Measurements from ENCODE around the gene ZNF536. TPM values are rescaled to one million over a fixed set of nuclear protein-coding genes. Genes with fewer than 3 reads are reported as not detected.

The ZNF536 gene
- total RNA-seq, 1 donor from 2014 or later: 24.9 TPM

DNA sequence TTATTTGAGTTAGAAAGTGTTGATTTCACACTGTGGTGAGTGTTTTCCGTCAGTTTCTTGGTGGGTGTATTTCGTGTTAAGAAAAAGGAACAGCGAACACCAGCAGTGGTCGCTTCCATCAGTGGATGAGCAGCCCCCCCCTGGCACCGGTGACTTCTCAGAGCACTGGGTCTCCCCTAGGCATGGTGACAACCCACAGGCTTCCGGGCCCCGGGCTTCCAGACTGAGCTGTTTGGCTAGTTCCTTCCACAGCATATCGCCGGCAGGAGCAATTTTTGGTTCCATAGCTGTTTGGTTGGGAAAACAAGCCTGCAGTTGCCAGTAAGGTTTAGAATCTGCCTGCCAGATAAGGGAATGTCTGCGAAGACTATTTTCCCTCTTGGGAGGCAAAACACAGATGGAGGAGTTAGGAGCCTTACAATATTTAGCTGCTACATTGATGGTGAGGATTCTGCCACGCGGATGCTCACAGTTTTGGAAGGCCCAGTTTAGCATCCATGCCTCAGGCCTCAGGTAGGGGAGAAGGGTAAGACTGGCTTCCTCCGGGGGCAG is 18.7 kb upstream of the ZNF536 start:
- Mint-ChIP-seq H3K4me3 (ENCODE audit: unreplicated experiment) (peak overlapping the region; percentile 34), H3K27ac (ENCODE audit: unreplicated experiment) (peak overlapping the region; percentile 98)

GRCh38 chr19:30355586-30355985 is 16.6 kb upstream of the ZNF536 start:
- Mint-ChIP-seq H3K36me3 (ENCODE audit: unreplicated experiment) (no peaks in the 10 kb centered on the region), H3K27me3 (ENCODE audit: unreplicated experiment) (peaks cover 12% of the 10 kb centered on the region), H3K9me3 (ENCODE audit: unreplicated experiment) (peaks cover 11% of the 10 kb centered on the region), H3K4me1 (ENCODE audit: low read depth, unreplicated experiment) (peaks cover 32% of the 10 kb centered on the region), H3K27ac (ENCODE audit: unreplicated experiment) (no peak overlapping the region), H3K4me3 (ENCODE audit: unreplicated experiment) (no peak overlapping the region)
- TF ChIP-seq, protein P1, sequence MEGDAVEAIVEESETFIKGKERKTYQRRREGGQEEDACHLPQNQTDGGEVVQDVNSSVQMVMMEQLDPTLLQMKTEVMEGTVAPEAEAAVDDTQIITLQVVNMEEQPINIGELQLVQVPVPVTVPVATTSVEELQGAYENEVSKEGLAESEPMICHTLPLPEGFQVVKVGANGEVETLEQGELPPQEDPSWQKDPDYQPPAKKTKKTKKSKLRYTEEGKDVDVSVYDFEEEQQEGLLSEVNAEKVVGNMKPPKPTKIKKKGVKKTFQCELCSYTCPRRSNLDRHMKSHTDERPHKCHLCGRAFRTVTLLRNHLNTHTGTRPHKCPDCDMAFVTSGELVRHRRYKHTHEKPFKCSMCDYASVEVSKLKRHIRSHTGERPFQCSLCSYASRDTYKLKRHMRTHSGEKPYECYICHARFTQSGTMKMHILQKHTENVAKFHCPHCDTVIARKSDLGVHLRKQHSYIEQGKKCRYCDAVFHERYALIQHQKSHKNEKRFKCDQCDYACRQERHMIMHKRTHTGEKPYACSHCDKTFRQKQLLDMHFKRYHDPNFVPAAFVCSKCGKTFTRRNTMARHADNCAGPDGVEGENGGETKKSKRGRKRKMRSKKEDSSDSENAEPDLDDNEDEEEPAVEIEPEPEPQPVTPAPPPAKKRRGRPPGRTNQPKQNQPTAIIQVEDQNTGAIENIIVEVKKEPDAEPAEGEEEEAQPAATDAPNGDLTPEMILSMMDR (IDR thresholded peaks at IDR 0.05; ENCODE audit: partially characterized antibody, unreplicated experiment): no peak
- DNase-seq: no peak

More for the DNA sequence above, 18.7 kb upstream of the ZNF536 start:
- Mint-ChIP-seq H3K4me1 (ENCODE audit: low read depth, unreplicated experiment) (peaks cover 43% of the 10 kb centered on the region), H3K36me3 (ENCODE audit: unreplicated experiment) (no peaks in the 10 kb centered on the region), H3K9me3 (ENCODE audit: unreplicated experiment) (peaks cover 11% of the 10 kb centered on the region), H3K27me3 (ENCODE audit: unreplicated experiment) (peaks cover 8% of the 10 kb centered on the region)
- TF ChIP-seq, protein P1 (IDR thresholded peaks at IDR 0.05; ENCODE audit: partially characterized antibody, unreplicated experiment): no peak
- no peak for DNase-seq

DNA sequence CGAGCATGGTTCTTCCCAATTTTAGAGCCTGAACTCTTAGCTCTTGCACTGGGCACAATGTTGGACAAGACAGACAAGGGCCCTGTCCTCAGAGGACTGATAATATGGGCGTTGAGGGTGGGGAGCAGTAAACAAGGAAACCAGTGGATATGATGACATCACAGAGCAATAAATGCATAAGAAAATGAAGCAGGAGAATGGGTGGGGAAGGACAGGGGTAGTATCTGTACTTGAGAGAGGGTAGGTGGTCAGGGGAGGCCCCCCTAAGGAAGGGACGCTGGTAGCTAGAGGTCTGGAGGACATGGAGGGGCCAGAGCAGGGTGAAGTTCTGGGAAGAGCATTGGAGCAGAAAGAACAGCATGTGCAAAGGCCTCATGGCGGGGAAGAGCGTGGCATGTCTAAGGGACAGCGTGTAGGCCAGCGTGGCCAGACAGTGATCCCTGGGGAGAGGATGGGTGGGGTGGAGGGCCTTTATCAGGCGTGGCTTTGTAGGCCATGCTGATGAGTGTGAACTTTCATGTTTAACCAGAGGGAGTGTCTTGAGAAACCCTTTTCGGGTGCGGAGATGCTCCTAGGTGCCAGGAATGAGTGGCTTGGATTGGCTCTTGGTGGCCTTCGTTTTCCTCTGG is 15.1 kb upstream of the ZNF536 start:
- Mint-ChIP-seq H3K36me3 (ENCODE audit: unreplicated experiment) (no peaks in the 10 kb centered on the region), H3K4me1 (ENCODE audit: low read depth, unreplicated experiment) (peaks cover 20% of the 10 kb centered on the region), H3K4me3 (ENCODE audit: unreplicated experiment) (no peak overlapping the region), H3K9me3 (ENCODE audit: unreplicated experiment) (peaks cover 8% of the 10 kb centered on the region), H3K27ac (ENCODE audit: unreplicated experiment) (no peak overlapping the region), H3K27me3 (ENCODE audit: unreplicated experiment) (peaks cover 12% of the 10 kb centered on the region)
- TF ChIP-seq, protein P1 (IDR thresholded peaks at IDR 0.05; ENCODE audit: partially characterized antibody, unreplicated experiment): no peak
- no peak for DNase-seq

GRCh38 chr19:30357580-30357954 is 14.6 kb upstream of the ZNF536 start:
- H3K4me1 Mint-ChIP-seq (ENCODE audit: low read depth, unreplicated experiment): peaks cover 15% of the 10 kb centered on the region
- TF ChIP-seq, protein P1 (IDR thresholded peaks at IDR 0.05; ENCODE audit: partially characterized antibody, unreplicated experiment): no peak
- no peak overlapping the region for H3K4me3 Mint-ChIP-seq (ENCODE audit: unreplicated experiment)
- no peak overlapping the region for H3K27ac Mint-ChIP-seq (ENCODE audit: unreplicated experiment)
- H3K27me3 Mint-ChIP-seq (ENCODE audit: unreplicated experiment): peaks cover 11% of the 10 kb centered on the region
- H3K9me3 Mint-ChIP-seq (ENCODE audit: unreplicated experiment): peaks cover 6% of the 10 kb centered on the region
- no peaks in the 10 kb centered on the region for H3K36me3 Mint-ChIP-seq (ENCODE audit: unreplicated experiment)
- DNase-seq: no peak

DNA sequence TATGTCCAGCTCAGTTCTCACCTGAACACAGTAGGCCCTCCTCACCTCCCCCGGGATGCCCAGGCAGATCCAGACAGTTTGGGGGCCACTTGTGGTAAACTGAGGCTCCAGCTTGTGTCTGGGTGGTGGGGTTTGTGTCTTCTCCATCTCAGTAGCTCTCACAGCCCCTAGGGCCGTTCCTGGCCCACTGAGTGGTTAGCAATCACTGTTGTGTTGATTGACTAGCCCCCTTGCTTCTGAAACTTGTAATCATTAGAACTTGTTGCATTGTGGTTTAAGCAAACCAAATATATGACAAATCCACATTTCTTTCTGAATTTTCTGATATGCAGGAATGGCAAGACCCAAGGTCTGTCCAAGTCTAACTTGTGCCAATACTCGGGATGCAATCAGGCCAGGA is 13.9 kb upstream of the ZNF536 start:
- peaks cover 7% of the 10 kb centered on the region for H3K4me1 Mint-ChIP-seq (ENCODE audit: low read depth, unreplicated experiment)
- H3K27me3 Mint-ChIP-seq (ENCODE audit: unreplicated experiment): peaks cover 11% of the 10 kb centered on the region
- TF ChIP-seq, protein P1 (IDR thresholded peaks at IDR 0.05; ENCODE audit: partially characterized antibody, unreplicated experiment): no peak
- H3K4me3 Mint-ChIP-seq (ENCODE audit: unreplicated experiment): no peak overlapping the region
- DNase-seq: no peak
- peaks cover 4% of the 10 kb centered on the region for H3K9me3 Mint-ChIP-seq (ENCODE audit: unreplicated experiment)
- H3K36me3 Mint-ChIP-seq (ENCODE audit: unreplicated experiment): no peaks in the 10 kb centered on the region
- H3K27ac Mint-ChIP-seq (ENCODE audit: unreplicated experiment): no peak overlapping the region
